Measurements from ENCODE around the gene HOXA5.

DNA sequence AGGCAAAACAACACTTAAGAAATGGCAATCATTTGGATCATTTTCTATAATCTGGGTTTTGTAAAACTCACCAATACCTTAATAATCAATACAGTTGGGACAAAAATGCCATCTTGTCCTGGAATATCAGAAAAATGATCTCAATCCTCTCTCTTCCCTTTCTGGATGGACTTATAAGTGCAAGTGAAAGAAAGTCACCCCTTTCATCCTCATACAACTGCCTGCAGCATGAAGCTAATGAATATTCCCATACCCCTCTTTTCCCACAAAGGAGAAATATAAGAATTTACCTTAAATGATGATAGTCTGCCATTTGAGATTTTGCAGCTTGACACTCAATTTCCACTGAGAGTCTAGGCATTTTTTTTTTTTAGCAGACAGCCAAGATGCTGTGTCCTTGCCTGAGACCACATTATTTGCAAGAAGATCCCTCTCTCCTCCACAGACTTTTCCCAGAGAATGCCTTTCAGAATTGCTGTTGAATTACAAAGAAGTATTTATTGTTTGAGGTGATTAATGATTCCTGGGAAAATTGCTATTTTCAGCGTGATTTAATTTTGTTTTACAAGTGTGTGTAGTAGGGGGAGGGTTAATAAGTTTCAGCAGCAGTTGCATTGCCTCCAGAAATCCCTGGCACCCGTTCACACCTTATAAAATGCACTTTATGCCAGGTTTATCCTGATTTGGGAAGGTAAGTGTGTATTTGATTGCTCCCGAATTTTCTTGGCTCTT, 16.7 kb downstream of the HOXA5 start:
- no peak for TF ChIP-seq ZNF501 (tag by site-specific recombination; IDR thresholded peaks at IDR 0.05)
- no peak for TF ChIP-seq ZNF558 (tag by site-specific recombination; IDR thresholded peaks at IDR 0.05)
- no peak for TF ChIP-seq ZNF416 (tag by site-specific recombination; IDR thresholded peaks at IDR 0.05)
- TF ChIP-seq, protein P1, sequence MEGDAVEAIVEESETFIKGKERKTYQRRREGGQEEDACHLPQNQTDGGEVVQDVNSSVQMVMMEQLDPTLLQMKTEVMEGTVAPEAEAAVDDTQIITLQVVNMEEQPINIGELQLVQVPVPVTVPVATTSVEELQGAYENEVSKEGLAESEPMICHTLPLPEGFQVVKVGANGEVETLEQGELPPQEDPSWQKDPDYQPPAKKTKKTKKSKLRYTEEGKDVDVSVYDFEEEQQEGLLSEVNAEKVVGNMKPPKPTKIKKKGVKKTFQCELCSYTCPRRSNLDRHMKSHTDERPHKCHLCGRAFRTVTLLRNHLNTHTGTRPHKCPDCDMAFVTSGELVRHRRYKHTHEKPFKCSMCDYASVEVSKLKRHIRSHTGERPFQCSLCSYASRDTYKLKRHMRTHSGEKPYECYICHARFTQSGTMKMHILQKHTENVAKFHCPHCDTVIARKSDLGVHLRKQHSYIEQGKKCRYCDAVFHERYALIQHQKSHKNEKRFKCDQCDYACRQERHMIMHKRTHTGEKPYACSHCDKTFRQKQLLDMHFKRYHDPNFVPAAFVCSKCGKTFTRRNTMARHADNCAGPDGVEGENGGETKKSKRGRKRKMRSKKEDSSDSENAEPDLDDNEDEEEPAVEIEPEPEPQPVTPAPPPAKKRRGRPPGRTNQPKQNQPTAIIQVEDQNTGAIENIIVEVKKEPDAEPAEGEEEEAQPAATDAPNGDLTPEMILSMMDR (tag by site-specific recombination; IDR thresholded peaks at IDR 0.05), result no peak
